Smooth muscle cell (in vitro differentiated cells): Measurements from ENCODE around the gene MMP24. TPM values are rescaled to one million over a fixed set of nuclear protein-coding genes. Genes with fewer than 3 reads are reported as not detected.

Experiments used
- DNase-seq: peaks from one replicate; lab custom pipeline; 2025; ENCODE audit not compliant: unreplicated experiment; lab: John Stamatoyannopoulos, UW
- H2AFZ ChIP-seq: fragments of 200-600 bp; sonication (generic); 2 replicates; pipeline ENCODE4 v1.6.0; 2016; ENCODE audit warnings: antibody characterized with exemption, low read depth, mild to moderate bottlenecking
- H3F3A ChIP-seq: fragments of 200-600 bp; sonication (generic); 2 replicates; pipeline ENCODE4 v1.6.0; 2017; ENCODE audit warnings: antibody characterized with exemption, low read depth
- H3K27ac ChIP-seq: fragments of 200-600 bp; sonication (generic); 2 replicates; pipeline ENCODE4 v1.5.1; 2016; ENCODE audit warnings: low read depth, mild to moderate bottlenecking
- H3K27me3 ChIP-seq: fragments of 200-600 bp; sonication (generic); 2 replicates; pipeline ENCODE4 v1.6.1; 2016; ENCODE audit warnings: low read depth, mild to moderate bottlenecking
- H3K36me3 ChIP-seq: fragments of 200-600 bp; sonication (generic); 2 replicates; pipeline ENCODE4 v1.5.1; 2016; ENCODE audit warnings: low read depth
- H3K4me1 ChIP-seq: fragments of 200-600 bp; sonication (generic); 2 replicates; pipeline ENCODE4 v1.5.1; 2016; ENCODE audit warnings: low read depth
- H3K4me2 ChIP-seq: fragments of 200-600 bp; sonication (generic); 2 replicates; pipeline ENCODE4 v1.6.0; 2016; ENCODE audit warnings: mild to moderate bottlenecking
- H3K4me3 ChIP-seq: fragments of 200-600 bp; sonication (generic); 2 replicates; pipeline ENCODE4 v1.5.1; 2016; ENCODE audit warnings: mild to moderate bottlenecking
- H3K79me2 ChIP-seq: fragments of 200-600 bp; sonication (generic); 2 replicates; pipeline ENCODE4 v1.6.0; 2016; ENCODE audit warnings: low read depth, mild to moderate bottlenecking
- H3K9ac ChIP-seq: fragments of 200-600 bp; sonication (generic); 2 replicates; pipeline ENCODE4 v1.6.0; 2016; ENCODE audit warnings: low read depth
- H3K9me3 ChIP-seq: fragments of 200-600 bp; sonication (generic); replicated peaks from 2 replicates; pipeline ENCODE4 v1.5.1; 2016; ENCODE audit warnings: low read depth
- H4K20me1 ChIP-seq: fragments of 200-600 bp; sonication (generic); 2 replicates; pipeline ENCODE4 v1.6.0; 2016; ENCODE audit warnings: low read depth
- CTCF ChIP-seq: fragments of 200-600 bp; sonication (generic); IDR thresholded peaks from 2 replicates; pipeline ENCODE4 v1.5.1; 2017; ENCODE audit warnings: borderline replicate concordance, mild to moderate bottlenecking, antibody characterized with exemption; ENCODE audit not compliant: insufficient read depth, poor library complexity, severe bottlenecking
- WGBS: methylation state at CpG from one replicate; pipeline ENCODE4 v1.1.7; 2016; ENCODE audit warnings: low lambda C conversion rate; 5-methylcytosine and 5-hydroxymethylcytosine counted together
- polyA plus RNA-seq: library from polyadenylated mRNA; unstranded; fragments of >200 nt; fragmentation: Nextera tagmentation; extraction: Ambion mirVana; gene quantifications from 2 replicates; pipeline ENCODE4 v1.2.1, GENCODE V29; 2016
- total RNA-seq: library from RNA; depleted of rRNA; stranded (reverse); fragments of >200 nt; gene quantifications from 2 replicates; pipeline ENCODE4 v1.2.3, GENCODE V29; 2014

MMP24 gene
- total and polyA plus RNA-seq, 2 experiments from 2014 or later, result 0.03 to 0.09 TPM

- peaks cover 34% of the 10 kb centered on the region for H3K79me2 ChIP-seq
- H3K4me3 ChIP-seq, result no peak overlapping the region
- H3K36me3 ChIP-seq, result no peaks in the 10 kb centered on the region
- no peak overlapping the region for H2AFZ ChIP-seq
- H3K9me3 ChIP-seq, result no peaks in the 10 kb centered on the region
- H3K4me1 ChIP-seq, result peaks cover 8% of the 10 kb centered on the region
- TF ChIP-seq CTCF, result no peak
- peak overlapping the region; percentile 33 for H3K27ac ChIP-seq
- peaks cover 6% of the 10 kb centered on the region for H3F3A ChIP-seq
- no peak for DNase-seq
- peak overlapping the region; percentile 87 for H3K4me2 ChIP-seq
- H3K9ac ChIP-seq, result no peak overlapping the region
- H3K27me3 ChIP-seq, result no peaks in the 10 kb centered on the region
- 95% methylated on average over 5 of the region's 5 CpGs for WGBS
- H4K20me1 ChIP-seq, result peaks cover 9% of the 10 kb centered on the region
These were observed 59.3 kb downstream of the MMP24 start for GRCh38 chr20:35285806-35286076.

DNA sequence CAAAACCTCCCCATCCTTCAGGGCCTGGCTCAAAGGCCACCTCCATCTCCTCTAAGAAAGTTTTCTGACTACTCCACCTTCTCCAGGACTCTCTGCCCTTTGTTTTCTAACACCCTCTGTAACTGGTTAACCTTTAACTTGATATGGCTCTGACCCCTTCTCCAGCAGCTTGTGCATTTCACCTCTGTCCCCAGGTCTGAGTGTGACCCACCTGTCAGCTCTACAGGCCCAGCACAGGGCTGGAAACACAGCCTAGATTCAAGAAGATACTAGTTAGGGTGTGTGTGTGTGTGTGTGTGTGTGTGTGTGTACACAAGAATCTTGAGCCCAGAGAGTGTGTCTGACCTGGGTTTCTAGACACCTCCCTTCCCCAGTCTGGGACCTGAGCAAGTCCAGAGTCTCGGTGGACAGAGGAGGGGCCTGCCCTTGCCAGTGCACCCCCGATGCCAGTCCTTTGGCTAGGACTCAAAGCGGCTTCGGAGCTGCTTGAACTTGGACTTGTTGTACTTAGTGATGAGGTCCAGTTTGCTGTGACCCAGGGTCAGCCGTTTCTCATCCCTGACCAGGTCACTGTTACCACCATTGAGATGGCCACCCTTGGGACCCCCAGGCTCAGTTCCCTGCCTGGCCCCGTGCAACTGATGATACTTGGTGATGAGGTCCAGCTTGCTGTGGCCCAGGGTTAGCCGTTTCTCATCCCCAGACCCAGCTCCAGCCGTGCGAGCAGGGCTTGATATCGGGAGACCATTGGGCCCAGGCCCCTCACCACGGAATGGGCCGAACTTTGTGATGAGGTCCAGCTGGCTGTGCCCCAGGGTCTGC, 59.8 kb downstream of the MMP24 start:
- Histone ChIP-seq H3K27ac (peak overlapping the region; percentile 33), H3K4me1 (peaks cover 8% of the 10 kb centered on the region), H3K9ac (no peak overlapping the region), H3K27me3 (no peaks in the 10 kb centered on the region), H3K9me3 (no peaks in the 10 kb centered on the region), H3K4me3 (no peak overlapping the region), H2AFZ (no peak overlapping the region), H4K20me1 (peaks cover 8% of the 10 kb centered on the region), H3F3A (peaks cover 3% of the 10 kb centered on the region), H3K4me2 (no peak overlapping the region), H3K36me3 (no peaks in the 10 kb centered on the region), H3K79me2 (peaks cover 30% of the 10 kb centered on the region)
- DNase-seq, result no peak
- WGBS, result 99% methylated on average over 12 of the region's 12 CpGs
- TF ChIP-seq CTCF, result no peak

GRCh38 chr20:35286899-35287508, 60.5 kb downstream of the MMP24 start:
- H3K4me2 ChIP-seq, result no peak overlapping the region
- no peak overlapping the region for H3K4me3 ChIP-seq
- H3K27me3 ChIP-seq, result no peaks in the 10 kb centered on the region
- H3K27ac ChIP-seq, result no peak overlapping the region
- H3K4me1 ChIP-seq, result peaks cover 8% of the 10 kb centered on the region
- H3K9ac ChIP-seq, result no peak overlapping the region
- WGBS, result 97% methylated on average over 17 of the region's 17 CpGs
- no peak for DNase-seq
- H3F3A ChIP-seq, result no peaks in the 10 kb centered on the region
- H3K9me3 ChIP-seq, result no peaks in the 10 kb centered on the region
- no peak overlapping the region for H2AFZ ChIP-seq
- no peaks in the 10 kb centered on the region for H3K36me3 ChIP-seq
- peaks cover 8% of the 10 kb centered on the region for H4K20me1 ChIP-seq
- no peak for TF ChIP-seq CTCF
- H3K79me2 ChIP-seq, result peaks cover 23% of the 10 kb centered on the region
